H1 (cell line): ENCODE results near the gene PCYT2.

Source experiments
- BCL11A ChIP-seq, 2 experiments: IDR thresholded peaks; one replicate each; pipeline ENCODE4 v1.6.1; 2011; ENCODE audit warnings: low read depth in 2 of 2, low read length in 2 of 2, mild to moderate bottlenecking in 2 of 2
- BRCA1 ChIP-seq: IDR thresholded peaks from 2 replicates; pipeline ENCODE4 v1.6.1; 2012; ENCODE audit warnings: low read depth, low read length, improper control_type of control experiment
- CREB1 ChIP-seq: IDR thresholded peaks from 2 replicates; pipeline ENCODE4 v1.6.1; 2012; ENCODE audit warnings: inconsistent platforms
- EZH2 ChIP-seq: fragments of 200-600 bp; sonication (generic); IDR thresholded peaks from 2 replicates; pipeline ENCODE4 v1.7.1; 2012; ENCODE audit warnings: low read depth, mild to moderate bottlenecking, moderate library complexity, low read length, inconsistent platforms; ENCODE audit not compliant: severe bottlenecking
- POLR2A ChIP-seq, 2 experiments: IDR thresholded peaks; 1 replicate in 1 of 2; 2 replicates in 1 of 2; pipeline ENCODE4 v1.6.1; 2011; ENCODE audit warnings: low read depth in 2 of 2, low read length in 2 of 2, mild to moderate bottlenecking in 2 of 2; ENCODE audit errors: control extremely low read depth in 1 of 2
- POLR2AphosphoS5 ChIP-seq: IDR thresholded peaks from 2 replicates; pipeline ENCODE4 v1.6.1; 2011; ENCODE audit warnings: low read depth, low read length
- POU5F1 ChIP-seq: IDR thresholded peaks from 2 replicates; pipeline ENCODE4 v1.6.1; 2011; ENCODE audit warnings: low read depth, mild to moderate bottlenecking, low read length, moderate library complexity
- RAD21 ChIP-seq, 2 experiments: IDR thresholded peaks in 1 of 2; conservative IDR thresholded peaks in 1 of 2; 2 replicates each; pipeline ENCODE4 v1.6.1; 2011; ENCODE audit warnings: low read depth in 2 of 2, low read length in 2 of 2, improper control_type of control experiment in 1 of 2, inconsistent platforms in 1 of 2, mild to moderate bottlenecking in 1 of 2, moderate library complexity in 1 of 2
- SP2 ChIP-seq: IDR thresholded peaks from 2 replicates; pipeline ENCODE4 v1.6.1; 2012; ENCODE audit warnings: mild to moderate bottlenecking, low read length, inconsistent platforms
- SRF ChIP-seq: IDR thresholded peaks from 2 replicates; pipeline ENCODE4 v1.6.1; 2011; ENCODE audit warnings: mild to moderate bottlenecking, low read depth, low read length, moderate library complexity
- SUZ12 ChIP-seq: fragments of 200-600 bp; sonication (generic); IDR thresholded peaks from 2 replicates; pipeline ENCODE4 v1.6.1; 2012; ENCODE audit warnings: mild to moderate bottlenecking, inconsistent platforms, low read length, moderate library complexity, mixed read lengths
- TAF1 ChIP-seq: IDR thresholded peaks from 2 replicates; pipeline ENCODE4 v1.6.1; 2011; ENCODE audit warnings: mild to moderate bottlenecking, low read depth, low read length
- TF ChIP-seq, protein P1 (sequence below): IDR thresholded peaks from 2 replicates; pipeline ENCODE4 v1.6.1; 2012; ENCODE audit warnings: inconsistent platforms
- TF ChIP-seq, protein P2 (sequence below), 3 experiments: IDR thresholded peaks; 1 replicate in 2 of 3; 2 replicates in 1 of 3; pipeline versions ENCODE4 v1.5.1 to v1.6.1; 2011; ENCODE audit warnings: low read length in 3 of 3, mild to moderate bottlenecking in 3 of 3, inconsistent platforms in 2 of 3, low read depth in 1 of 3, moderate library complexity in 1 of 3; ENCODE audit not compliant: insufficient read depth in 1 of 3; ENCODE audit errors: control extremely low read depth in 1 of 3

- TF ChIP-seq, protein P1, sequence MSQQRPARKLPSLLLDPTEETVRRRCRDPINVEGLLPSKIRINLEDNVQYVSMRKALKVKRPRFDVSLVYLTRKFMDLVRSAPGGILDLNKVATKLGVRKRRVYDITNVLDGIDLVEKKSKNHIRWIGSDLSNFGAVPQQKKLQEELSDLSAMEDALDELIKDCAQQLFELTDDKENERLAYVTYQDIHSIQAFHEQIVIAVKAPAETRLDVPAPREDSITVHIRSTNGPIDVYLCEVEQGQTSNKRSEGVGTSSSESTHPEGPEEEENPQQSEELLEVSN: no peak
- TF ChIP-seq, protein P2, sequence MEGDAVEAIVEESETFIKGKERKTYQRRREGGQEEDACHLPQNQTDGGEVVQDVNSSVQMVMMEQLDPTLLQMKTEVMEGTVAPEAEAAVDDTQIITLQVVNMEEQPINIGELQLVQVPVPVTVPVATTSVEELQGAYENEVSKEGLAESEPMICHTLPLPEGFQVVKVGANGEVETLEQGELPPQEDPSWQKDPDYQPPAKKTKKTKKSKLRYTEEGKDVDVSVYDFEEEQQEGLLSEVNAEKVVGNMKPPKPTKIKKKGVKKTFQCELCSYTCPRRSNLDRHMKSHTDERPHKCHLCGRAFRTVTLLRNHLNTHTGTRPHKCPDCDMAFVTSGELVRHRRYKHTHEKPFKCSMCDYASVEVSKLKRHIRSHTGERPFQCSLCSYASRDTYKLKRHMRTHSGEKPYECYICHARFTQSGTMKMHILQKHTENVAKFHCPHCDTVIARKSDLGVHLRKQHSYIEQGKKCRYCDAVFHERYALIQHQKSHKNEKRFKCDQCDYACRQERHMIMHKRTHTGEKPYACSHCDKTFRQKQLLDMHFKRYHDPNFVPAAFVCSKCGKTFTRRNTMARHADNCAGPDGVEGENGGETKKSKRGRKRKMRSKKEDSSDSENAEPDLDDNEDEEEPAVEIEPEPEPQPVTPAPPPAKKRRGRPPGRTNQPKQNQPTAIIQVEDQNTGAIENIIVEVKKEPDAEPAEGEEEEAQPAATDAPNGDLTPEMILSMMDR (IDR thresholded peaks at IDR 0.05; ENCODE audit: control extremely low read depth in 1 of 3, insufficient read depth in 1 of 3, low read depth in 1 of 3, low read length in 3 of 3): no peak
- TF ChIP-seq POLR2AphosphoS5 (no peak), EZH2 (no peak), CREB1 (no peak; the same call in 1 of the 2 replicates), TAF1 (no peak), SRF (no peak), POLR2A (IDR thresholded peaks at IDR 0.05; ENCODE audit: control extremely low read depth in 1 of 2, low read depth in 2 of 2, low read length in 2 of 2) (peak in 1 of 2 experiments; percentile 45; a peak in 1 of 3 replicates), SUZ12 (no peak), BRCA1 (no peak), BCL11A (IDR thresholded peaks at IDR 0.05; ENCODE audit: low read depth in 2 of 2, low read length in 2 of 2) (no peak), RAD21 (IDR thresholded peaks at IDR 0.05 in 1 of 2, conservative IDR thresholded peaks at IDR 0.05 in 1 of 2; ENCODE audit: low read depth in 2 of 2, low read length in 2 of 2) (no peak), SP2 (no peak), POU5F1 (no peak)
Measured at GRCh38 chr17:81870981-81871386, 40.2 kb downstream of the PCYT2 start, which contains the start of gene ARHGDIA.
